Activated CD4-positive, alpha-beta memory T cell treated with anti-CD3 and anti-CD28 coated beads, Interleukin-2, amount 10 ng/mL, durations not matched to agents 7 days and 5 days (primary cell): ENCODE measurements around the gene ATP2B3. TPM values are rescaled to one million over a fixed set of nuclear protein-coding genes. Genes with fewer than 3 reads are reported as not detected.

Source experiments
- CTCF ChIA-PET: fragments of 350-600 bp; sonication (Branson Sonifier 250); formaldehyde crosslinking; loops from one replicate; lab custom pipeline; 2021; ENCODE audit warnings: antibody characterized with exemption, inconsistent platforms; lab: Charles Lee
- POLR2A ChIA-PET: fragments of 350-600 bp; sonication (Branson Sonifier 250); formaldehyde crosslinking; loops from one replicate; lab custom pipeline; 2021; ENCODE audit warnings: antibody characterized with exemption; lab: Charles Lee
- DNase-seq: peaks from one replicate; pipeline ENCODE4 v3.0.0-alpha.2; 2020
- H3K27ac Mint-ChIP-seq: one replicate; pipeline ENCODE4 v1.8.0; 2021; ENCODE audit warnings: mild to moderate bottlenecking, mixed read lengths
- H3K27me3 Mint-ChIP-seq: one replicate; pipeline ENCODE4 v1.8.0; 2021; ENCODE audit warnings: mixed read lengths
- H3K36me3 Mint-ChIP-seq: one replicate; pipeline ENCODE4 v1.8.0; 2021; ENCODE audit warnings: low read depth, mixed read lengths
- H3K4me1 Mint-ChIP-seq: one replicate; pipeline ENCODE4 v1.8.0; 2021; ENCODE audit warnings: mixed read lengths
- H3K4me3 Mint-ChIP-seq: one replicate; pipeline ENCODE4 v1.8.0; 2021; ENCODE audit warnings: mild to moderate bottlenecking, mixed read lengths
- H3K9me3 Mint-ChIP-seq: one replicate; pipeline ENCODE4 v1.8.0; 2021; ENCODE audit warnings: mixed read lengths
- total RNA-seq, 2 experiments: library from RNA; stranded (reverse); gene quantifications; one replicate each; pipeline ENCODE4 v1.2.3, GENCODE V29; 2021

ATP2B3 gene
- total RNA-seq, 2 experiments from 2014 or later: not detected

GRCh38 chrX:153502796-153503195, 14.6 kb upstream of the ATP2B3 start:
- Mint-ChIP-seq H3K4me1 (peaks cover 1% of the 10 kb centered on the region), H3K9me3 (peaks cover 3% of the 10 kb centered on the region), H3K27me3 (no peaks in the 10 kb centered on the region), H3K27ac (no peak overlapping the region), H3K4me3 (no peak overlapping the region), H3K36me3 (no peaks in the 10 kb centered on the region)
- POLR2A ChIA-PET: no interaction called here
- CTCF ChIA-PET: no interaction called here
- no peak for DNase-seq

- Mint-ChIP-seq H3K9me3 (peaks cover 3% of the 10 kb centered on the region), H3K4me1 (peaks cover 1% of the 10 kb centered on the region), H3K27ac (no peak overlapping the region), H3K27me3 (no peaks in the 10 kb centered on the region), H3K4me3 (no peak overlapping the region), H3K36me3 (no peaks in the 10 kb centered on the region)
- DNase-seq: no peak
- ChIA-PET POLR2A (no interaction called here), CTCF (no interaction called here)
Observed at GRCh38 chrX:153504445-153505016, 12.9 kb upstream of the ATP2B3 start.

- Mint-ChIP-seq H3K4me3 (no peak overlapping the region), H3K27me3 (no peaks in the 10 kb centered on the region), H3K4me1 (peaks cover 1% of the 10 kb centered on the region), H3K9me3 (peaks cover 3% of the 10 kb centered on the region), H3K27ac (no peak overlapping the region), H3K36me3 (no peaks in the 10 kb centered on the region)
- ChIA-PET CTCF (interaction anchor here (1.2 to 2.9 kb wide), 2 partner anchors 44 to 564 kb away, joined by 3 to 20 read pairs; no protein-coding TSS in a partner anchor), POLR2A (no interaction called here)
- DNase-seq: no peak
Observed at GRCh38 chrX:153505361-153505760, 12.1 kb upstream of the ATP2B3 start.

GRCh38 chrX:153507484-153508178, 9.8 kb upstream of the ATP2B3 start:
- H3K27me3 Mint-ChIP-seq: no peaks in the 10 kb centered on the region

GRCh38 chrX:153509592-153509991, 7.8 kb upstream of the ATP2B3 start:
- ChIA-PET POLR2A (no interaction called here), CTCF (interaction anchor here (3.5 kb wide), 1 partner anchor 38 kb away, joined by 42 read pairs; the partner anchor contains the start of gene HAUS7)
- Mint-ChIP-seq H3K4me3 (no peak overlapping the region), H3K4me1 (peaks cover 1% of the 10 kb centered on the region), H3K9me3 (no peaks in the 10 kb centered on the region), H3K36me3 (no peaks in the 10 kb centered on the region), H3K27ac (no peak overlapping the region), H3K27me3 (no peaks in the 10 kb centered on the region)
- no peak for DNase-seq

More at GRCh38 chrX:153507484-153508178, 9.8 kb upstream of the ATP2B3 start:
- Mint-ChIP-seq H3K4me3 (no peak overlapping the region), H3K4me1 (peaks cover 1% of the 10 kb centered on the region), H3K27ac (no peak overlapping the region), H3K36me3 (no peaks in the 10 kb centered on the region), H3K9me3 (no peaks in the 10 kb centered on the region)
- peak; percentile 82 for DNase-seq
- CTCF ChIA-PET: interaction anchor here (1.1 to 3.5 kb wide), 5 partner anchors 13 to 566 kb away, joined by 3 to 42 read pairs (median 13); partner anchors contain the start of genes BGN and HAUS7
- POLR2A ChIA-PET: interaction anchor here (1.1 kb wide), 1 partner anchor 566 kb away, joined by 3 read pairs; no protein-coding TSS in a partner anchor

GRCh38 chrX:153510383-153510782, 7.1 kb upstream of the ATP2B3 start:
- Mint-ChIP-seq H3K9me3 (no peaks in the 10 kb centered on the region), H3K4me1 (peaks cover 1% of the 10 kb centered on the region), H3K27ac (no peak overlapping the region), H3K36me3 (no peaks in the 10 kb centered on the region), H3K4me3 (no peak overlapping the region), H3K27me3 (no peaks in the 10 kb centered on the region)
- CTCF ChIA-PET: no interaction called here
- DNase-seq: no peak
- POLR2A ChIA-PET: no interaction called here

- ChIA-PET POLR2A (no interaction called here), CTCF (no interaction called here)
- Mint-ChIP-seq H3K9me3 (no peaks in the 10 kb centered on the region), H3K4me3 (no peak overlapping the region), H3K36me3 (no peaks in the 10 kb centered on the region), H3K27ac (no peak overlapping the region), H3K4me1 (peaks cover 1% of the 10 kb centered on the region), H3K27me3 (peaks cover 7% of the 10 kb centered on the region)
- DNase-seq: no peak
Observed at GRCh38 chrX:153511784-153512500, 5.5 kb upstream of the ATP2B3 start.

- Mint-ChIP-seq H3K27me3 (peaks cover 10% of the 10 kb centered on the region), H3K36me3 (no peaks in the 10 kb centered on the region), H3K9me3 (no peaks in the 10 kb centered on the region), H3K4me3 (no peak overlapping the region), H3K27ac (no peak overlapping the region), H3K4me1 (peaks cover 1% of the 10 kb centered on the region)
- CTCF ChIA-PET: interaction anchor here (0.6 kb wide), 1 partner anchor 22 kb away, joined by 3 read pairs; no protein-coding TSS in a partner anchor
- POLR2A ChIA-PET: no interaction called here
- no peak for DNase-seq
Observed at GRCh38 chrX:153512501-153512893, 4.9 kb upstream of the ATP2B3 start.

GRCh38 chrX:153513265-153513664, 4.2 kb upstream of the ATP2B3 start:
- no peak for DNase-seq
- CTCF ChIA-PET: interaction anchor here (0.6 kb wide), 1 partner anchor 23 kb away, joined by 3 read pairs; no protein-coding TSS in a partner anchor
- Mint-ChIP-seq H3K27me3 (peaks cover 11% of the 10 kb centered on the region), H3K9me3 (no peaks in the 10 kb centered on the region), H3K27ac (no peak overlapping the region), H3K36me3 (no peaks in the 10 kb centered on the region), H3K4me3 (no peak overlapping the region), H3K4me1 (no peaks in the 10 kb centered on the region)
- POLR2A ChIA-PET: no interaction called here

GRCh38 chrX:153514259-153514658, 3.2 kb upstream of the ATP2B3 start:
- no peak overlapping the region for H3K27ac Mint-ChIP-seq
- H3K36me3 Mint-ChIP-seq: no peaks in the 10 kb centered on the region
- POLR2A ChIA-PET: no interaction called here
- no peak overlapping the region for H3K4me3 Mint-ChIP-seq
- CTCF ChIA-PET: no interaction called here
- H3K9me3 Mint-ChIP-seq: no peaks in the 10 kb centered on the region
- peaks cover 21% of the 10 kb centered on the region for H3K27me3 Mint-ChIP-seq
- no peaks in the 10 kb centered on the region for H3K4me1 Mint-ChIP-seq
- no peak for DNase-seq

GRCh38 chrX:153515435-153515834, 2.0 kb upstream of the ATP2B3 start:
- H3K27ac Mint-ChIP-seq: no peak overlapping the region

GRCh38 chrX:153516073-153516472, 1.4 kb upstream of the ATP2B3 start:
- Mint-ChIP-seq H3K36me3 (no peaks in the 10 kb centered on the region), H3K27ac (no peak overlapping the region), H3K4me3 (no peak overlapping the region), H3K27me3 (peaks cover 25% of the 10 kb centered on the region), H3K4me1 (no peaks in the 10 kb centered on the region), H3K9me3 (no peaks in the 10 kb centered on the region)
- ChIA-PET CTCF (no interaction called here), POLR2A (no interaction called here)
- no peak for DNase-seq

More at GRCh38 chrX:153515435-153515834, 2.0 kb upstream of the ATP2B3 start:
- Mint-ChIP-seq H3K9me3 (no peaks in the 10 kb centered on the region), H3K4me1 (no peaks in the 10 kb centered on the region), H3K36me3 (no peaks in the 10 kb centered on the region), H3K27me3 (peaks cover 23% of the 10 kb centered on the region), H3K4me3 (no peak overlapping the region)
- ChIA-PET POLR2A (no interaction called here), CTCF (no interaction called here)
- DNase-seq: no peak
